Prostate gland (tissue), 1 donor: Measurements from ENCODE around the gene IL16.

Source experiments
- POLR2A ChIP-seq: fragments of 450-650 bp; IDR thresholded peaks from one replicate; pipeline ENCODE4 v1.6.1; 2016; ENCODE audit warnings: antibody characterized with exemption, mild to moderate bottlenecking
- POLR2AphosphoS5 ChIP-seq: sonication (generic); formaldehyde crosslinking; IDR thresholded peaks from one replicate; pipeline ENCODE4 v1.6.1; 2017; ENCODE audit warnings: antibody characterized with exemption

DNA sequence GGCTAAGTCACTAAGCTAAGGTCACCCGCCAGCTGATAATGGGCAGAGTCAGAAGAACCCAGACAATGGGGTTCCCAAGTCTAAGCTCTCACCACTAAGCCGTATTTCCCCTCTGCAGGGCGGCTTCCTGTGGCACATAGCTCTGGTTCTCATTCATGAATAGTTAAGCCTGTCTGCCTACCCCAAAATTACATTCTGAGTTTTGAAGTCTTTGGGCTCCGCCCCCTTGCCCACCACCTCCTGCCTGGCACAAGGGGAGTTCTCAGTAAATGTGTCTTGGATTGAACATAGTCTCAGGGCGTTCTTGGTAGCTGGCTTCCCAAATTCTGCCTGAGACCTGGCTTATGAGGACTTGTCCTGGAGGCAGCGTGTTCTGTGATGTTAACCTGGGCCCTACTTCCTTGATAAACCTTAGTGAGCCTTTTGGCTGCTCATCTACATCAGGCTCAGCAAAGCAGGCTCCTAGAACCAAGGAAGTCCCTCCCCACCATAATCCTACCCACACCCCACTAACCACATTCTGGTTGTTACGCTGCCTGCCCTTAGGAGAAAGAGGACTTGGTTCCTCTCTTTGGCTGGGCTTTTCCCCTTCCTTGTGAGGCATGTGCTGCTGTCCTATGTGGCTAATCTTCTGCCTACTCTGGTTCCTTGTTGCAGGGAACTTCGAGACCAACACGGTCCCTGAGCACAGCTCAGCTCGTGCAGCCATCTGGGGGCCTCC is 72.4 kb downstream of the IL16 start:
- TF ChIP-seq POLR2AphosphoS5 (no peak), POLR2A (no peak)
